SK-N-SH (cell line): ENCODE results near the gene TRANK1. TPM values are rescaled to one million over a fixed set of nuclear protein-coding genes. Genes with fewer than 3 reads are reported as not detected.
A peak's percentile ranks its signal among the peaks of the same experiment; 100 is the strongest.

Source experiments
- CTCF ChIA-PET: fragments of 300-600, 350-600 bp; formaldehyde crosslinking; extraction: SDS; loops from one replicate; lab custom pipeline; 2021; lab: Yijun Ruan, JAX
- POLR2A ChIA-PET: fragments of 350-600 bp; sonication (Branson Sonifier 250); formaldehyde crosslinking; extraction: SDS; loops from one replicate; lab custom pipeline; 2020; ENCODE audit warnings: antibody characterized with exemption, inconsistent platforms; lab: Yijun Ruan, JAX
- DNase-seq: peaks from one replicate; pipeline ENCODE4 v3.0.0; 2012
- H2AFZ ChIP-seq: fragments of 200-600 bp; sonication (generic); 2 replicates; pipeline ENCODE4 v1.8.1; 2016; ENCODE audit warnings: antibody characterized with exemption, mild to moderate bottlenecking, low read depth
- H3F3A ChIP-seq: fragments of 200-600 bp; sonication (generic); replicated peaks from 2 replicates; pipeline ENCODE3; 2016; ENCODE audit warnings: antibody characterized with exemption, mild to moderate bottlenecking; ENCODE audit not compliant: insufficient read depth
- H3K27ac ChIP-seq, 2 experiments: fragments of 200-500 bp in 1 of 2; fragments of 200-600 bp in 1 of 2; sonication (Bioruptor generic) in 1 of 2; sonication (generic), shearing (Covaris generic) in 1 of 2; 2 replicates each; pipeline versions ENCODE4 v1.5.1 to v1.6.1; 2014 to 2016; ENCODE audit warnings: low read depth in 2 of 2, inconsistent platforms in 1 of 2, low read length in 1 of 2, mild to moderate bottlenecking in 1 of 2, mixed read lengths in 1 of 2
- H3K27me3 ChIP-seq: fragments of 200-600 bp; sonication (generic), shearing (Covaris generic); 2 replicates; pipeline ENCODE4 v1.6.1; 2016; ENCODE audit warnings: mixed run types; ENCODE audit not compliant: insufficient read depth
- H3K36me3 ChIP-seq, 2 experiments: fragments of 200-500 bp in 1 of 2; fragments of 200-600 bp in 1 of 2; sonication (Bioruptor generic) in 1 of 2; sonication (generic) in 1 of 2; replicated peaks in 1 of 2; 2 replicates each; pipeline versions ENCODE3 to v1.5.1; 2014 to 2016; ENCODE audit warnings: low read length in 1 of 2, mild to moderate bottlenecking in 1 of 2; ENCODE audit not compliant: insufficient read depth in 2 of 2, control insufficient read depth in 1 of 2
- H3K4me1 ChIP-seq, 2 experiments: fragments of 200-500 bp in 1 of 2; fragments of 200-600 bp in 1 of 2; sonication (Bioruptor generic) in 1 of 2; sonication (generic), shearing (Covaris generic) in 1 of 2; 2 replicates each; pipeline versions ENCODE4 v1.5.1 to v1.6.1; 2014 to 2016; ENCODE audit warnings: low read depth in 1 of 2, low read length in 1 of 2, mixed run types in 1 of 2; ENCODE audit not compliant: insufficient read depth in 2 of 2, control insufficient read depth in 1 of 2
- H3K4me2 ChIP-seq: fragments of 200-600 bp; sonication (generic), shearing (Covaris generic); 2 replicates; pipeline ENCODE4 v1.6.1; 2017; ENCODE audit warnings: mixed run types
- H3K4me3 ChIP-seq, 2 experiments: fragments of 200-500 bp in 1 of 2; fragments of 200-600 bp in 1 of 2; sonication (Bioruptor generic) in 1 of 2; sonication (generic), shearing (Covaris generic) in 1 of 2; 2 replicates each; pipeline versions ENCODE4 v1.5.1 to v1.8.1; 2014 to 2016; ENCODE audit warnings: low read depth in 2 of 2, inconsistent platforms in 1 of 2, low read length in 1 of 2, mild to moderate bottlenecking in 1 of 2, mixed read lengths in 1 of 2, moderate library complexity in 1 of 2
- H3K79me2 ChIP-seq: fragments of 200-600 bp; sonication (generic); 2 replicates; pipeline ENCODE4 v1.8.1; 2017; ENCODE audit warnings: mild to moderate bottlenecking; ENCODE audit not compliant: insufficient read depth
- H3K9ac ChIP-seq: fragments of 200-600 bp; sonication (generic); 2 replicates; pipeline ENCODE4 v1.6.1; 2017; ENCODE audit warnings: mixed run types
- H3K9me2 ChIP-seq: fragments of 200-600 bp; sonication (generic); 2 replicates; pipeline ENCODE4 v1.6.1; 2017; ENCODE audit warnings: mixed run types
- H3K9me3 ChIP-seq: fragments of 200-600 bp; sonication (generic); 2 replicates; pipeline ENCODE4 v1.6.1; 2017; ENCODE audit warnings: mixed run types, mild to moderate bottlenecking, moderate library complexity
- H4K20me1 ChIP-seq: fragments of 200-600 bp; sonication (generic); 2 replicates; pipeline ENCODE4 v1.6.1; 2017; ENCODE audit warnings: mild to moderate bottlenecking, mixed run types; ENCODE audit not compliant: insufficient read depth
- FOSL2 ChIP-seq: IDR thresholded peaks from 2 replicates; pipeline ENCODE4 v1.4.0; 2012; ENCODE audit warnings: low read depth, mild to moderate bottlenecking, moderate library complexity, borderline replicate concordance
- FOXJ3 ChIP-seq: sonication (generic); formaldehyde crosslinking; IDR thresholded peaks from 2 replicates; pipeline ENCODE4 v1.5.1; 2020; ENCODE audit warnings: mild to moderate bottlenecking, missing genetic modification reagents
- GABPA ChIP-seq: IDR thresholded peaks from 2 replicates; pipeline ENCODE4 v1.4.0; 2012; ENCODE audit warnings: low read depth, mild to moderate bottlenecking
- MEF2A ChIP-seq: IDR thresholded peaks from 2 replicates; pipeline ENCODE4 v1.4.0; 2012; ENCODE audit warnings: low read depth, borderline replicate concordance
- NRF1 ChIP-seq: IDR thresholded peaks from 2 replicates; pipeline ENCODE4 v1.6.1; 2012; ENCODE audit warnings: low read depth, mild to moderate bottlenecking, low read length
- POLR2AphosphoS5 ChIP-seq: IDR thresholded peaks from 2 replicates; pipeline ENCODE4 v1.6.1; 2012; ENCODE audit warnings: low read depth, low read length
- RAD21 ChIP-seq: IDR thresholded peaks from 2 replicates; pipeline ENCODE4 v1.6.1; 2012; ENCODE audit warnings: mild to moderate bottlenecking, low read length
- SMC3 ChIP-seq: IDR thresholded peaks from 2 replicates; pipeline ENCODE4 v1.6.1; 2012; ENCODE audit warnings: low read depth, low read length, improper control_type of control experiment
- TAF1 ChIP-seq: IDR thresholded peaks from 2 replicates; pipeline ENCODE4 v1.6.1; 2012; ENCODE audit warnings: low read depth, mild to moderate bottlenecking, low read length, moderate library complexity, borderline replicate concordance
- TEAD4 ChIP-seq: IDR thresholded peaks from 2 replicates; pipeline ENCODE4 v1.4.0; 2012; ENCODE audit warnings: mild to moderate bottlenecking, borderline replicate concordance; ENCODE audit not compliant: insufficient read depth
- USF2 ChIP-seq: fragments of 150-350 bp; IDR thresholded peaks from 2 replicates; pipeline ENCODE4 v1.6.1; 2017; ENCODE audit warnings: antibody characterized with exemption, low read length, low read depth, borderline replicate concordance
- WGBS: methylation state at CpG from one replicate; pipeline ENCODE4 v1.1.6; 2017; ENCODE audit warnings: low lambda C conversion rate; 5-methylcytosine and 5-hydroxymethylcytosine counted together
- polyA plus RNA-seq, 3 experiments: library from polyadenylated mRNA; depleted of rRNA; stranded (reverse); fragments of >200 nt; gene quantifications; 2 replicates each; pipeline ENCODE4 v1.2.3, GENCODE V29; 2012
- TF ChIP-seq, protein P1 (sequence below): fragments of 200-600 bp; sonication (generic); IDR thresholded peaks from 2 replicates; pipeline ENCODE4 v1.6.1; 2017; ENCODE audit warnings: antibody characterized with exemption, mild to moderate bottlenecking, moderate library complexity

The TRANK1 gene
- polyA plus RNA-seq, 1 of the 3 experiments (the other 2 are of a cell fraction): 0.16 TPM

- Histone ChIP-seq H3K36me3 (no peaks in the 10 kb centered on the region), H3K9me3 (no peaks in the 10 kb centered on the region), H3F3A (no peaks in the 10 kb centered on the region), H3K4me1 (no peaks in the 10 kb centered on the region; a peak in 1 of 4 replicates), H3K4me3 (no peak overlapping the region), H3K27ac (no peak overlapping the region), H3K27me3 (peaks cover 5% of the 10 kb centered on the region; the same call in 1 of the 2 replicates), H4K20me1 (no peaks in the 10 kb centered on the region), H3K9ac (no peak overlapping the region), H2AFZ (no peak overlapping the region), H3K9me2 (no peaks in the 10 kb centered on the region), H3K4me2 (no peak overlapping the region), H3K79me2 (no peaks in the 10 kb centered on the region)
- TF ChIP-seq TEAD4 (no peak), NRF1 (no peak), POLR2AphosphoS5 (no peak), MEF2A (no peak), TAF1 (no peak), FOXJ3 (CRISPR knock-in tag) (no peak), GABPA (no peak)
- POLR2A ChIA-PET: no interaction called here
- 76% methylated on average over 9 of the region's 9 CpGs for WGBS
- no peak for DNase-seq
- CTCF ChIA-PET: interaction anchor here (1.3 to 2.9 kb wide), 3 partner anchors 9 to 143 kb away, joined by 4 to 8 read pairs (median 4); no protein-coding TSS in a partner anchor
Observed at GRCh38 chr3:36815375-36815774, 129.5 kb downstream of the TRANK1 start.

- H3K36me3 ChIP-seq: no peaks in the 10 kb centered on the region
- CTCF ChIA-PET: interaction anchor here (0.8 to 2.9 kb wide), 6 partner anchors 10 to 144 kb away, joined by 3 to 8 read pairs (median 4); no protein-coding TSS in a partner anchor
- no peaks in the 10 kb centered on the region for H4K20me1 ChIP-seq
- no peak overlapping the region for H3K4me3 ChIP-seq
- DNase-seq: no peak
- POLR2A ChIA-PET: no interaction called here
- H3K79me2 ChIP-seq: no peaks in the 10 kb centered on the region
- TF ChIP-seq TEAD4: no peak
- TF ChIP-seq, protein P1, sequence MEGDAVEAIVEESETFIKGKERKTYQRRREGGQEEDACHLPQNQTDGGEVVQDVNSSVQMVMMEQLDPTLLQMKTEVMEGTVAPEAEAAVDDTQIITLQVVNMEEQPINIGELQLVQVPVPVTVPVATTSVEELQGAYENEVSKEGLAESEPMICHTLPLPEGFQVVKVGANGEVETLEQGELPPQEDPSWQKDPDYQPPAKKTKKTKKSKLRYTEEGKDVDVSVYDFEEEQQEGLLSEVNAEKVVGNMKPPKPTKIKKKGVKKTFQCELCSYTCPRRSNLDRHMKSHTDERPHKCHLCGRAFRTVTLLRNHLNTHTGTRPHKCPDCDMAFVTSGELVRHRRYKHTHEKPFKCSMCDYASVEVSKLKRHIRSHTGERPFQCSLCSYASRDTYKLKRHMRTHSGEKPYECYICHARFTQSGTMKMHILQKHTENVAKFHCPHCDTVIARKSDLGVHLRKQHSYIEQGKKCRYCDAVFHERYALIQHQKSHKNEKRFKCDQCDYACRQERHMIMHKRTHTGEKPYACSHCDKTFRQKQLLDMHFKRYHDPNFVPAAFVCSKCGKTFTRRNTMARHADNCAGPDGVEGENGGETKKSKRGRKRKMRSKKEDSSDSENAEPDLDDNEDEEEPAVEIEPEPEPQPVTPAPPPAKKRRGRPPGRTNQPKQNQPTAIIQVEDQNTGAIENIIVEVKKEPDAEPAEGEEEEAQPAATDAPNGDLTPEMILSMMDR: peak; percentile 34; the same call in 1 of the 2 replicates
- TF ChIP-seq RAD21: no peak
- no peak for TF ChIP-seq USF2
- no peak for TF ChIP-seq TAF1
- TF ChIP-seq FOSL2: no peak
- TF ChIP-seq SMC3: no peak
- no peaks in the 10 kb centered on the region for H3K9me2 ChIP-seq
- H3K9me3 ChIP-seq: no peaks in the 10 kb centered on the region
- H3K27me3 ChIP-seq: peaks cover under 1% of the 10 kb centered on the region; the same call in 1 of the 2 replicates
- WGBS: 36% methylated on average over 4 of the region's 4 CpGs
- no peak overlapping the region for H3K4me2 ChIP-seq
- H3K4me1 ChIP-seq: no peaks in the 10 kb centered on the region; a peak in 1 of 4 replicates
- H3K9ac ChIP-seq: no peak overlapping the region
- no peak overlapping the region for H2AFZ ChIP-seq
- no peaks in the 10 kb centered on the region for H3F3A ChIP-seq
- H3K27ac ChIP-seq: no peak overlapping the region
Observed at GRCh38 chr3:36814776-36815175, 130.1 kb downstream of the TRANK1 start.
